ENCODE data around the gene EPHB1.

DNA sequence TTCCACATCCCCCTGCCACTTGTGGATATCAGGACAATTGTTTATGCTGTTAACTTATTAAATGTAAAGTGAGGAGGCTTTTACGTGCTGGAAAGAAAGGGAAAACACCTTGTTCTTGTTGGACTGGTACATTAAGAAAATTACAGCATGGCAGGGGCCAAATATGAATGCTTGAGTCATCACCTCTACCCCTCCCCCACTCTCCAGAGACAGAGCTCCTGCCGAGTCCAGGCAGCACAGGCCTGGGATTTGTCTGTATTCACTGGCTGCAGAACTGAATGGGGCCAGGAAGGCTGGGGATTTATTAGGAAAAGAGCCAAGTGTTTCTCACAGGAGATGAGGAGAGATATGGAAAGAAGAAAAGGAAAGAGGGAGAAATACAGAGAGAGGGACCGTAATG is 308.9 kb downstream of the EPHB1 start:
- TF ChIP-seq, protein P1, sequence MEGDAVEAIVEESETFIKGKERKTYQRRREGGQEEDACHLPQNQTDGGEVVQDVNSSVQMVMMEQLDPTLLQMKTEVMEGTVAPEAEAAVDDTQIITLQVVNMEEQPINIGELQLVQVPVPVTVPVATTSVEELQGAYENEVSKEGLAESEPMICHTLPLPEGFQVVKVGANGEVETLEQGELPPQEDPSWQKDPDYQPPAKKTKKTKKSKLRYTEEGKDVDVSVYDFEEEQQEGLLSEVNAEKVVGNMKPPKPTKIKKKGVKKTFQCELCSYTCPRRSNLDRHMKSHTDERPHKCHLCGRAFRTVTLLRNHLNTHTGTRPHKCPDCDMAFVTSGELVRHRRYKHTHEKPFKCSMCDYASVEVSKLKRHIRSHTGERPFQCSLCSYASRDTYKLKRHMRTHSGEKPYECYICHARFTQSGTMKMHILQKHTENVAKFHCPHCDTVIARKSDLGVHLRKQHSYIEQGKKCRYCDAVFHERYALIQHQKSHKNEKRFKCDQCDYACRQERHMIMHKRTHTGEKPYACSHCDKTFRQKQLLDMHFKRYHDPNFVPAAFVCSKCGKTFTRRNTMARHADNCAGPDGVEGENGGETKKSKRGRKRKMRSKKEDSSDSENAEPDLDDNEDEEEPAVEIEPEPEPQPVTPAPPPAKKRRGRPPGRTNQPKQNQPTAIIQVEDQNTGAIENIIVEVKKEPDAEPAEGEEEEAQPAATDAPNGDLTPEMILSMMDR (conservative IDR thresholded peaks at IDR 0.05) = no peak
- no peak for TF ChIP-seq ZFX (IDR thresholded peaks at IDR 0.05)

Measured in C4-2B (cell line).